Chondrocyte (in vitro differentiated cells): ENCODE measurements around the gene HES2. TPM values are rescaled to one million over a fixed set of nuclear protein-coding genes. Genes with fewer than 3 reads are reported as not detected.
A peak's percentile ranks its signal among the peaks of the same experiment; 100 is the strongest.

Source experiments
- DNase-seq: peaks from one replicate; pipeline ENCODE4 v3.0.0; 2021; ENCODE audit warnings: mixed read lengths, low spot score
- H3K27ac Mint-ChIP-seq: one replicate; pipeline ENCODE4 v1.8.0; 2021; ENCODE audit warnings: mild to moderate bottlenecking, moderate library complexity, mixed read lengths; ENCODE audit not compliant: unreplicated experiment
- H3K27me3 Mint-ChIP-seq: 2 replicates; pipeline ENCODE4 v1.8.0; 2021; ENCODE audit warnings: low read depth, mixed read lengths
- H3K36me3 Mint-ChIP-seq: 2 replicates; pipeline ENCODE4 v1.8.0; 2021; ENCODE audit warnings: low read depth, mixed read lengths
- H3K4me1 Mint-ChIP-seq: 2 replicates; pipeline ENCODE4 v1.8.0; 2021; ENCODE audit warnings: low read depth, mild to moderate bottlenecking, mixed read lengths
- H3K4me3 Mint-ChIP-seq: one replicate; pipeline ENCODE4 v1.8.0; 2021; ENCODE audit warnings: mild to moderate bottlenecking, moderate library complexity, mixed read lengths; ENCODE audit not compliant: unreplicated experiment
- H3K9me3 Mint-ChIP-seq: 2 replicates; pipeline ENCODE4 v1.8.0; 2021; ENCODE audit warnings: low read depth, mixed read lengths
- CTCF ChIP-seq: fragments of 200-600 bp; sonication (generic); IDR thresholded peaks from 2 replicates; pipeline ENCODE4 v1.5.0; 2021; ENCODE audit warnings: antibody characterized with exemption, mild to moderate bottlenecking, moderate library complexity
- total RNA-seq: library from RNA; stranded (reverse); gene quantifications from 3 replicates; pipeline ENCODE4 v1.2.1, GENCODE V29; 2021

HES2 gene
- total RNA-seq, 1 donor from 2014 or later = 0.15 TPM

- Mint-ChIP-seq H3K4me3 (peak overlapping the region; percentile 36), H3K36me3 (no peaks in the 10 kb centered on the region), H3K27ac (no peak overlapping the region), H3K27me3 (peaks cover 48% of the 10 kb centered on the region), H3K9me3 (no peaks in the 10 kb centered on the region), H3K4me1 (peaks cover 15% of the 10 kb centered on the region)
- DNase-seq = no peak
- no peak for TF ChIP-seq CTCF
Observed at GRCh38 chr1:6414881-6415626, 4.7 kb downstream of the HES2 start.

GRCh38 chr1:6414443-6414844 is 5.3 kb downstream of the HES2 start:
- no peak for DNase-seq
- TF ChIP-seq CTCF = peak; percentile 76
- Mint-ChIP-seq H3K27me3 (peaks cover 48% of the 10 kb centered on the region), H3K27ac (no peak overlapping the region), H3K4me1 (peaks cover 15% of the 10 kb centered on the region), H3K36me3 (no peaks in the 10 kb centered on the region), H3K4me3 (peak overlapping the region; percentile 36), H3K9me3 (no peaks in the 10 kb centered on the region)

- Mint-ChIP-seq H3K27me3 (peaks cover 46% of the 10 kb centered on the region), H3K4me1 (peaks cover 12% of the 10 kb centered on the region), H3K27ac (no peak overlapping the region), H3K9me3 (no peaks in the 10 kb centered on the region), H3K4me3 (no peak overlapping the region), H3K36me3 (no peaks in the 10 kb centered on the region)
- no peak for TF ChIP-seq CTCF
- no peak for DNase-seq
Observed at GRCh38 chr1:6412896-6413295, 6.8 kb downstream of the HES2 start.

- no peaks in the 10 kb centered on the region for H3K36me3 Mint-ChIP-seq
- no peak overlapping the region for H3K27ac Mint-ChIP-seq
- H3K4me3 Mint-ChIP-seq = no peak overlapping the region
- peaks cover 30% of the 10 kb centered on the region for H3K27me3 Mint-ChIP-seq
- H3K4me1 Mint-ChIP-seq = peaks cover 9% of the 10 kb centered on the region
- TF ChIP-seq CTCF = no peak
- H3K9me3 Mint-ChIP-seq = no peaks in the 10 kb centered on the region
- DNase-seq = no peak
Observed at GRCh38 chr1:6410248-6410893, 9.3 kb downstream of the HES2 start.

GRCh38 chr1:6409733-6410132 is 10.0 kb downstream of the HES2 start:
- H3K9me3 Mint-ChIP-seq = no peaks in the 10 kb centered on the region
- H3K36me3 Mint-ChIP-seq = no peaks in the 10 kb centered on the region
- no peak overlapping the region for H3K4me3 Mint-ChIP-seq
- peaks cover 6% of the 10 kb centered on the region for H3K4me1 Mint-ChIP-seq
- no peak overlapping the region for H3K27ac Mint-ChIP-seq
- peaks cover 25% of the 10 kb centered on the region for H3K27me3 Mint-ChIP-seq
- DNase-seq = no peak
- no peak for TF ChIP-seq CTCF
